ENCODE data around the gene PRKAG3. TPM values are rescaled to one million over a fixed set of nuclear protein-coding genes. Genes with fewer than 3 reads are reported as not detected.

The PRKAG3 gene
- polyA plus RNA-seq, 1 of the 3 experiments (the other 2 are of a cell fraction) = not detected

- DNase-seq = peak; percentile 78
- peaks cover 46% of the 10 kb centered on the region for H3K27me3 ChIP-seq (ENCODE audit: insufficient read depth)
- H3K4me1 ChIP-seq (ENCODE audit: control insufficient read depth in 1 of 2, insufficient read depth in 2 of 2, low read depth in 1 of 2, low read length in 1 of 2) = peaks cover 7 to 72% of the 10 kb centered on the region in 2 experiments; a peak in 2 of 4 replicates
- no peaks in the 10 kb centered on the region for H3K79me2 ChIP-seq (ENCODE audit: insufficient read depth)
- no peaks in the 10 kb centered on the region for H3K36me3 ChIP-seq (replicated peaks in 1 of 2; ENCODE audit: control insufficient read depth in 1 of 2, insufficient read depth in 2 of 2, low read length in 1 of 2)
- H3K27ac ChIP-seq (ENCODE audit: low read depth in 2 of 2, low read length in 1 of 2) = peak within 1 kb of the TSS in 1 of 2 experiments; percentile 96; a peak in 1 of 4 replicates
- no peaks in the 10 kb centered on the region for H3K9me2 ChIP-seq
- H3K4me2 ChIP-seq = peak within 1 kb of the TSS; percentile 74
- H3K4me3 ChIP-seq (ENCODE audit: low read depth in 2 of 2, low read length in 1 of 2) = peak within 1 kb of the TSS; percentile 39 to 49; a peak in 3 of 4 replicates
- H2AFZ ChIP-seq (ENCODE audit: low read depth) = 0 out of 2 replicates have a peak within 1 kb of the TSS, but pooled peaks have one; percentile 29
- H3K9ac ChIP-seq = no peak within 1 kb of the TSS
- ChIA-PET POLR2A (no interaction called here), CTCF (interaction anchor here (1.0 to 16.1 kb wide), 5 partner anchors 12 to 38 kb away, joined by 5 to 249 read pairs (median 6); partner anchors contain the start of gene WNT10A)
- TF ChIP-seq NFIC (IDR thresholded peaks at IDR 0.05; ENCODE audit: borderline replicate concordance) (no peak), REST (IDR thresholded peaks at IDR 0.05; ENCODE audit: low read depth, low read length) (no peak), FOXM1 (IDR thresholded peaks at IDR 0.05; ENCODE audit: low read depth) (no peak), CHD2 (IDR thresholded peaks at IDR 0.05; ENCODE audit: low read length, partially characterized antibody) (no peak), SMC3 (IDR thresholded peaks at IDR 0.05; ENCODE audit: low read depth, low read length) (no peak), USF1 (IDR thresholded peaks at IDR 0.05; ENCODE audit: borderline replicate concordance, low read depth) (no peak)
- no peaks in the 10 kb centered on the region for H4K20me1 ChIP-seq (ENCODE audit: insufficient read depth)
- no peaks in the 10 kb centered on the region for H3F3A ChIP-seq (replicated peaks; ENCODE audit: insufficient read depth)
- H3K9me3 ChIP-seq = no peaks in the 10 kb centered on the region
- 3% methylated on average over 21 of the region's 64 CpGs for WGBS (ENCODE audit: low lambda C conversion rate)
Measured at GRCh38 chr2:218859556-218859987, 28.0 kb upstream of the PRKAG3 start, which contains the start of gene WNT6. Gene WNT6, plus strand, starts transcription at chr2:218859805. Its CDS starts 233 bp downstream, at chr2:218860038.

GRCh38 chr2:218858671-218859555 is 27.3 kb upstream of the PRKAG3 start:
- Histone ChIP-seq H2AFZ (ENCODE audit: low read depth) (no peak overlapping the region), H3K36me3 (replicated peaks in 1 of 2; ENCODE audit: control insufficient read depth in 1 of 2, insufficient read depth in 2 of 2, low read length in 1 of 2) (no peaks in the 10 kb centered on the region), H3K9me2 (no peaks in the 10 kb centered on the region), H3K9ac (no peak overlapping the region), H3K27me3 (ENCODE audit: insufficient read depth) (peaks cover 46% of the 10 kb centered on the region), H3K27ac (ENCODE audit: low read depth in 2 of 2, low read length in 1 of 2) (peak overlapping the region in 1 of 2 experiments; percentile 96; a peak in 1 of 4 replicates), H3K9me3 (no peaks in the 10 kb centered on the region), H3K4me1 (ENCODE audit: control insufficient read depth in 1 of 2, insufficient read depth in 2 of 2, low read depth in 1 of 2, low read length in 1 of 2) (peaks cover 9 to 71% of the 10 kb centered on the region in 2 experiments; a peak in 2 of 4 replicates), H3F3A (replicated peaks; ENCODE audit: insufficient read depth) (no peaks in the 10 kb centered on the region), H3K4me3 (ENCODE audit: low read depth in 2 of 2, low read length in 1 of 2) (peak overlapping the region in 1 of 2 experiments; percentile 49; a peak in 1 of 4 replicates), H3K79me2 (ENCODE audit: insufficient read depth) (no peaks in the 10 kb centered on the region), H3K4me2 (no peak overlapping the region), H4K20me1 (ENCODE audit: insufficient read depth) (no peaks in the 10 kb centered on the region)
- no peak for TF ChIP-seq EZH2phosphoT487 (IDR thresholded peaks at IDR 0.05; ENCODE audit: borderline replicate concordance, low read depth)
- no peak for TF ChIP-seq FOXM1 (IDR thresholded peaks at IDR 0.05; ENCODE audit: low read depth)
- no peak for TF ChIP-seq RCOR1 (IDR thresholded peaks at IDR 0.05; ENCODE audit: low read length)
- no peak for TF ChIP-seq GATA2 (CRISPR knock-in tag; IDR thresholded peaks at IDR 0.05)
- no peak for TF ChIP-seq USF1 (IDR thresholded peaks at IDR 0.05; ENCODE audit: borderline replicate concordance, low read depth)
- no peak for TF ChIP-seq IRF3 (IDR thresholded peaks at IDR 0.05; ENCODE audit: low read depth, low read length)
- TF ChIP-seq RXRA (IDR thresholded peaks at IDR 0.05; ENCODE audit: borderline replicate concordance, low read depth) = no peak
- TF ChIP-seq MAX (IDR thresholded peaks at IDR 0.05; ENCODE audit: low read depth) = no peak
- no peak for TF ChIP-seq SIN3A (IDR thresholded peaks at IDR 0.05; ENCODE audit: borderline replicate concordance, low read depth, low read length)
- TF ChIP-seq POLR2AphosphoS5 (IDR thresholded peaks at IDR 0.05; ENCODE audit: low read depth, low read length) = no peak
- TF ChIP-seq SMC3 (IDR thresholded peaks at IDR 0.05; ENCODE audit: low read depth, low read length) = no peak
- TF ChIP-seq EP300 (IDR thresholded peaks at IDR 0.05; ENCODE audit: borderline replicate concordance in 1 of 2, low read depth in 1 of 2, low read length in 1 of 2) = no peak
- TF ChIP-seq RAD21 (IDR thresholded peaks at IDR 0.05; ENCODE audit: low read length) = no peak
- CTCF ChIA-PET = interaction anchor here (1.1 to 16.1 kb wide), 9 partner anchors 18 to 493 kb away, joined by 3 to 249 read pairs (median 6); partner anchors contain the start of gene WNT10A
- 57% methylated on average over 45 of the region's 51 CpGs for WGBS (ENCODE audit: low lambda C conversion rate)
- POLR2A ChIA-PET = interaction anchor here (0.9 kb wide), 1 partner anchor 137 kb away, joined by 3 read pairs; no protein-coding TSS in a partner anchor
- DNase-seq = no peak

All from SK-N-SH (cell line).